MM.1S (cell line): ENCODE measurements around the gene DPAGT1.

Source experiments
- EZH2 ChIP-seq: fragments of 300-600 bp; sonication (generic); optimal IDR thresholded peaks from 2 replicates; pipeline ENCODE3; 2017; ENCODE audit warnings: low read depth, mild to moderate bottlenecking, antibody characterized with exemption, low read length, mixed read lengths
- EZH2phosphoT487 ChIP-seq: fragments of 300-600 bp; sonication (generic); IDR thresholded peaks from 2 replicates; pipeline ENCODE4 v1.6.1; 2018; ENCODE audit warnings: antibody characterized with exemption, low read length
- TF ChIP-seq, protein P1 (sequence below): fragments of 300-600 bp; sonication (generic); IDR thresholded peaks from 2 replicates; pipeline ENCODE4 v1.5.1; 2016; ENCODE audit warnings: antibody characterized with exemption, low read length, mixed read lengths

DNA sequence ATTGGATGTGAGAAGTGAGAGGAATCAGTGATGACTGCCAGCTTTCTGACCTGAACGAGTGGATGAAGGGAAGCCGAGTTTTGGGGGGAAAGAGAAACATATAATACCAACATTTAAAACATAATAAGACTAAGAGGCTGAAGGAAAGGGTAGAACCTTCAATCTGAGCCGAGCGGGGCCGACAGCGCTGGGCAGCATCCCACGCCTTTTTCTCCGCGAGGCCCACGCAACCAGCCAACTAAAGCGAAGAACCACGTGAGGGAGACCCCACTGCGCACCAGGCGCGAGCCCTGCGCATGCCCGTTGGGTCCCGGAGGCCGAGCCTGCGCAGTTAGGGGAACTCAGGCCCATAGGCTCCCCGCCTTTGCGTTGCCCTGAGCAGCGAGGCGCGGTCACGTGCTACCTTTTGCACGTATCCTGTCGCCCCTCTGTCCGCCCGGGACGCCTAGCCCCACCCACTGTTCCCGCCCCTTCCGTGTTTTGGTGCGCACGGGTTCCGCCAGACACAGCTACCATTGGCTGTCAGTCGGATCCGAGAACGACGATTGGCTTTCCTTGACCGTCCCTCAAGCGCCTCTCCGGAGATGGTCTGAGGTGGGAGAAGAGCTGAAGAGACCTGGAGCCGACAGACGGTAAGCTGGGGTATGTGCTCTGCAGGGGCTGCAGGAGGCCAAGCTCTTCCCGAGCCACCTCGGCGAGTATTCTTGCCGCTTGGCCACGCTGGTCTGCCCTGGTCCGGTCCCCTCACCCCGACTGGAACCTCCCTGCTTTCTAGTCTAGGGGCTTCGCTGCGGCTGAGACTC is 19.6 kb upstream of the DPAGT1 start, which contains the start of gene HINFP:
- TF ChIP-seq, protein P1, sequence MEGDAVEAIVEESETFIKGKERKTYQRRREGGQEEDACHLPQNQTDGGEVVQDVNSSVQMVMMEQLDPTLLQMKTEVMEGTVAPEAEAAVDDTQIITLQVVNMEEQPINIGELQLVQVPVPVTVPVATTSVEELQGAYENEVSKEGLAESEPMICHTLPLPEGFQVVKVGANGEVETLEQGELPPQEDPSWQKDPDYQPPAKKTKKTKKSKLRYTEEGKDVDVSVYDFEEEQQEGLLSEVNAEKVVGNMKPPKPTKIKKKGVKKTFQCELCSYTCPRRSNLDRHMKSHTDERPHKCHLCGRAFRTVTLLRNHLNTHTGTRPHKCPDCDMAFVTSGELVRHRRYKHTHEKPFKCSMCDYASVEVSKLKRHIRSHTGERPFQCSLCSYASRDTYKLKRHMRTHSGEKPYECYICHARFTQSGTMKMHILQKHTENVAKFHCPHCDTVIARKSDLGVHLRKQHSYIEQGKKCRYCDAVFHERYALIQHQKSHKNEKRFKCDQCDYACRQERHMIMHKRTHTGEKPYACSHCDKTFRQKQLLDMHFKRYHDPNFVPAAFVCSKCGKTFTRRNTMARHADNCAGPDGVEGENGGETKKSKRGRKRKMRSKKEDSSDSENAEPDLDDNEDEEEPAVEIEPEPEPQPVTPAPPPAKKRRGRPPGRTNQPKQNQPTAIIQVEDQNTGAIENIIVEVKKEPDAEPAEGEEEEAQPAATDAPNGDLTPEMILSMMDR, result no peak
- TF ChIP-seq EZH2, result no peak
- TF ChIP-seq EZH2phosphoT487, result no peak
